HepG2 (cell line): ENCODE results near the gene ZNF846. TPM values are rescaled to one million over a fixed set of nuclear protein-coding genes. Genes with fewer than 3 reads are reported as not detected.

ENCODE experiments used
- HOXA9 ChIP-seq: sonication (generic); formaldehyde crosslinking; IDR thresholded peaks from 2 replicates; pipeline ENCODE4 v1.8.1; 2022; ENCODE audit warnings: missing genetic modification reagents, mild to moderate bottlenecking, moderate library complexity, borderline replicate concordance
- POGK ChIP-seq: sonication (generic); formaldehyde crosslinking; conservative IDR thresholded peaks from 2 replicates; pipeline ENCODE4 v1.8.0; 2022; ENCODE audit warnings: mild to moderate bottlenecking, moderate library complexity, missing genetic modification reagents
- SRSF1 ChIP-seq: fragments of 200-400 bp; formaldehyde crosslinking; optimal IDR thresholded peaks from 2 replicates; pipeline ENCODE3; 2017; ENCODE audit warnings: mild to moderate bottlenecking, low read depth, low read length, moderate library complexity
- TRIM24 ChIP-seq: sonication (generic); formaldehyde crosslinking; IDR thresholded peaks from 2 replicates; pipeline ENCODE4 v1.8.0; 2022; ENCODE audit warnings: mild to moderate bottlenecking, missing genetic modification reagents
- ZBED4 ChIP-seq: sonication (generic); formaldehyde crosslinking; IDR thresholded peaks from 2 replicates; pipeline ENCODE4 v1.4.0; 2020; ENCODE audit warnings: missing genetic modification reagents, borderline replicate concordance
- ZNF124 ChIP-seq: sonication (generic); formaldehyde crosslinking; IDR thresholded peaks from 2 replicates; pipeline ENCODE4 v1.4.0; 2020; ENCODE audit warnings: missing genetic modification reagents
- ZNF225 ChIP-seq: sonication (generic); formaldehyde crosslinking; IDR thresholded peaks from 2 replicates; pipeline ENCODE4 v1.4.0; 2020; ENCODE audit warnings: mild to moderate bottlenecking, missing genetic modification reagents
- ZNF687 ChIP-seq: sonication (generic); formaldehyde crosslinking; IDR thresholded peaks from 2 replicates; pipeline ENCODE4 v1.5.1; 2020; ENCODE audit warnings: mild to moderate bottlenecking, missing genetic modification reagents, moderate library complexity
- polyA plus RNA-seq, 8 experiments: library from polyadenylated mRNA; depleted of rRNA in 3 of 8; stranded (reverse) in 7 of 8; unstranded in 1 of 8; fragments of >200 nt; fragmentation: Illumina TruSeq in 4 of 8; extraction: Trizol in 4 of 8; gene quantifications; 2 replicates each; pipeline versions ENCODE4 v1.2.1 to v1.2.3, GENCODE V29; 2011 to 2016; ENCODE audit warnings: low read depth in 4 of 8, missing spikeins in 1 of 8, mixed read lengths in 1 of 8; ENCODE audit not compliant: insufficient read depth in 1 of 8
- total RNA-seq, 5 experiments: library from RNA; depleted of rRNA; stranded (reverse); fragments of >200 nt; fragmentation: Illumina TruSeq; extraction: Trizol; gene quantifications; 2 replicates each; pipeline ENCODE4 v1.2.3, GENCODE V29; 2016; ENCODE audit warnings: low read depth in 1 of 5
- TF ChIP-seq, protein P1 (sequence below): sonication (generic); formaldehyde crosslinking; IDR thresholded peaks from 2 replicates; pipeline ENCODE4 v1.9.0; 2021; ENCODE audit warnings: missing genetic modification reagents, mild to moderate bottlenecking, borderline replicate concordance
- TF ChIP-seq, protein P2 (sequence below): IDR thresholded peaks from 2 replicates; pipeline ENCODE4 v1.4.0; 2020; ENCODE audit warnings: mild to moderate bottlenecking, missing genetic modification reagents

ZNF846 gene
- total and polyA plus RNA-seq, 2 of the 13 experiments (the other 11 are each of a cell fraction or from before 2014, with no cell fraction given), result 4.8 to 5.4 TPM

DNA sequence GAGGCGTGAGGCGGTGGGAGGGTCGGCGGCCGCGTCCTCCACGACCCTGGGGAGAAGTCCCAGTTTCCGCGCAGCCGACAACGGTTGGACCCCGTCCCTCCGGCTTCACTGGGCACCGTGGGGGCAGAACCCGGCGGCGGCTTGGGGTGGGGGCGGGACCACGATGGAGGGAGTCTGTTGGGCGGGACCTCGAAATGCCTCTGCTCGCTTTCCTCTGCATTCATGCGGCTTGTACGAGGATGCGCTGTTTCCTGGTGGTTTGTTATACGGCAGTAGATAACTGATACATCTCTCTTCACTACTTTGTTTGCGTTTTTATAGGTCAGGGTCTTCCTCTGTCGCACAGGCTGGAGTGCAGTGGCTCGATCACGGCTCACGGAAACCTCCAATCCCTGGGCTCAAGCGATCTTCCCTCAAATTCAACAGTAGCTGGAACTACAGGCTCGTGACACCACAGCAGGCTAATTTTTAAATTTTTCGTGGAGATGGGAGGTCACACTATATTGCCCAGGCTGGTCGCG is 24.6 kb upstream of the ZNF846 start (continued):
- TF ChIP-seq ZNF687 (peak; percentile 25; the same call in 1 of the 2 replicates), TRIM24 (CRISPR knock-in tag) (no peak), ZNF124 (CRISPR knock-in tag) (no peak), ZNF225 (CRISPR knock-in tag) (0 out of 2 replicates have a peak, but pooled peaks have one; percentile 25), SRSF1 (no peak), POGK (CRISPR knock-in tag) (no peak), ZBED4 (CRISPR knock-in tag) (no peak), HOXA9 (CRISPR knock-in tag) (no peak)
- TF ChIP-seq, protein P1, sequence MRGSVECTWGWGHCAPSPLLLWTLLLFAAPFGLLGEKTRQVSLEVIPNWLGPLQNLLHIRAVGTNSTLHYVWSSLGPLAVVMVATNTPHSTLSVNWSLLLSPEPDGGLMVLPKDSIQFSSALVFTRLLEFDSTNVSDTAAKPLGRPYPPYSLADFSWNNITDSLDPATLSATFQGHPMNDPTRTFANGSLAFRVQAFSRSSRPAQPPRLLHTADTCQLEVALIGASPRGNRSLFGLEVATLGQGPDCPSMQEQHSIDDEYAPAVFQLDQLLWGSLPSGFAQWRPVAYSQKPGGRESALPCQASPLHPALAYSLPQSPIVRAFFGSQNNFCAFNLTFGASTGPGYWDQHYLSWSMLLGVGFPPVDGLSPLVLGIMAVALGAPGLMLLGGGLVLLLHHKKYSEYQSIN (CRISPR knock-in tag), result no peak
- TF ChIP-seq, protein P2, sequence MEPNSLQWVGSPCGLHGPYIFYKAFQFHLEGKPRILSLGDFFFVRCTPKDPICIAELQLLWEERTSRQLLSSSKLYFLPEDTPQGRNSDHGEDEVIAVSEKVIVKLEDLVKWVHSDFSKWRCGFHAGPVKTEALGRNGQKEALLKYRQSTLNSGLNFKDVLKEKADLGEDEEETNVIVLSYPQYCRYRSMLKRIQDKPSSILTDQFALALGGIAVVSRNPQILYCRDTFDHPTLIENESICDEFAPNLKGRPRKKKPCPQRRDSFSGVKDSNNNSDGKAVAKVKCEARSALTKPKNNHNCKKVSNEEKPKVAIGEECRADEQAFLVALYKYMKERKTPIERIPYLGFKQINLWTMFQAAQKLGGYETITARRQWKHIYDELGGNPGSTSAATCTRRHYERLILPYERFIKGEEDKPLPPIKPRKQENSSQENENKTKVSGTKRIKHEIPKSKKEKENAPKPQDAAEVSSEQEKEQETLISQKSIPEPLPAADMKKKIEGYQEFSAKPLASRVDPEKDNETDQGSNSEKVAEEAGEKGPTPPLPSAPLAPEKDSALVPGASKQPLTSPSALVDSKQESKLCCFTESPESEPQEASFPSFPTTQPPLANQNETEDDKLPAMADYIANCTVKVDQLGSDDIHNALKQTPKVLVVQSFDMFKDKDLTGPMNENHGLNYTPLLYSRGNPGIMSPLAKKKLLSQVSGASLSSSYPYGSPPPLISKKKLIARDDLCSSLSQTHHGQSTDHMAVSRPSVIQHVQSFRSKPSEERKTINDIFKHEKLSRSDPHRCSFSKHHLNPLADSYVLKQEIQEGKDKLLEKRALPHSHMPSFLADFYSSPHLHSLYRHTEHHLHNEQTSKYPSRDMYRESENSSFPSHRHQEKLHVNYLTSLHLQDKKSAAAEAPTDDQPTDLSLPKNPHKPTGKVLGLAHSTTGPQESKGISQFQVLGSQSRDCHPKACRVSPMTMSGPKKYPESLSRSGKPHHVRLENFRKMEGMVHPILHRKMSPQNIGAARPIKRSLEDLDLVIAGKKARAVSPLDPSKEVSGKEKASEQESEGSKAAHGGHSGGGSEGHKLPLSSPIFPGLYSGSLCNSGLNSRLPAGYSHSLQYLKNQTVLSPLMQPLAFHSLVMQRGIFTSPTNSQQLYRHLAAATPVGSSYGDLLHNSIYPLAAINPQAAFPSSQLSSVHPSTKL (CRISPR knock-in tag), result no peak
